Central memory CD8-positive, alpha-beta T cell (primary cell): ENCODE measurements around the gene TDRD6.
A peak's percentile ranks its signal among the peaks of the same experiment; 100 is the strongest.
"Not testable (repeated sequence)": the region's sequence is repeated elsewhere in the genome, so short reads cannot be mapped to it uniquely, and the experiment has no call there.

ENCODE experiments used
- ATAC-seq: fragments of 150-1000 bp; cut with Tn5 transposase; replicated peaks from 2 replicates; pipeline ENCODE4 v1.10.0; 2022; ENCODE audit warnings: mild to moderate bottlenecking, moderate FRiP score, moderate number of reproducible peaks; ENCODE audit not compliant: poor library complexity, severe bottlenecking; ENCODE audit errors: extremely low read depth
- DNase-seq, 2 donors: peaks; one replicate each; pipeline ENCODE4 v3.0.0; 2021; ENCODE audit warnings: low spot score in 2 of 2
- H3K27ac Mint-ChIP-seq: one replicate; pipeline ENCODE4 v1.8.0; 2022; ENCODE audit warnings: low read depth, mild to moderate bottlenecking, moderate library complexity, mixed read lengths
- H3K27me3 Mint-ChIP-seq: one replicate; pipeline ENCODE4 v1.8.0; 2022; ENCODE audit warnings: mixed read lengths
- H3K36me3 Mint-ChIP-seq: one replicate; pipeline ENCODE4 v1.8.0; 2022; ENCODE audit warnings: mild to moderate bottlenecking, moderate library complexity, mixed read lengths; ENCODE audit not compliant: insufficient read depth
- H3K4me1 Mint-ChIP-seq: one replicate; pipeline ENCODE4 v1.8.0; 2022; ENCODE audit warnings: mixed read lengths
- H3K4me3 Mint-ChIP-seq: one replicate; pipeline ENCODE4 v1.8.0; 2022; ENCODE audit warnings: mild to moderate bottlenecking, moderate library complexity, mixed read lengths
- H3K9me3 Mint-ChIP-seq: one replicate; pipeline ENCODE4 v1.8.0; 2022; ENCODE audit warnings: mixed read lengths

Gene TDRD6

GRCh38 chr6:46687619-46688097, at the start of gene TDRD6:
Gene TDRD6 (plus strand): TSS chr6:46687885. CDS start chr6:46688129, 244 bp downstream.
- H3K4me3 Mint-ChIP-seq, result no peak within 1 kb of the TSS
- H3K36me3 Mint-ChIP-seq, result peaks cover 2% of the 10 kb centered on the region
- H3K27me3 Mint-ChIP-seq, result peaks cover 34% of the 10 kb centered on the region
- no peaks in the 10 kb centered on the region for H3K9me3 Mint-ChIP-seq
- ATAC-seq (no peak), DNase-seq (no peak)
- H3K4me1 Mint-ChIP-seq, result no peaks in the 10 kb centered on the region
- no peak within 1 kb of the TSS for H3K27ac Mint-ChIP-seq

DNA sequence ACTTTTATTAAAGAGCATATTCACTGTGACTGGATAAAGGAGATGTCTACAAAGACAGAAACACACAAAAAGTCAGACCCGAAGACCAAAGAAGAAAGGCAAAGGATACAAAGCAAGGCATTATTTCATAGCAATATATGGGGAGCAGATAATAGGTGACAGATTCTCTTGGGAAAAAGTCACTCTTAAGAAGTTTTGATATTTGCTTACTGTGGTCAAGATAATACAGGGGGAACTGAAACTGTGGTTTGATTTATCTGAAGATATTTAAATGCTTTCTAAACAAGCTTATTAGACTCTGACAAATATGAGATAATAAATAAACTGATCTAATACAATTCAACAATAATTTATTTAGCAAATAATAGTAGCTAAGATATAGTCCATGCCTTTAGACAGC, 49.8 kb upstream of the TDRD6 start:
- DNase-seq (no peak), ATAC-seq (no peak)
- peaks cover 40% of the 10 kb centered on the region for H3K27me3 Mint-ChIP-seq
- H3K4me1 Mint-ChIP-seq, result no peaks in the 10 kb centered on the region
- no peak overlapping the region for H3K27ac Mint-ChIP-seq
- peaks cover 1% of the 10 kb centered on the region for H3K36me3 Mint-ChIP-seq
- no peaks in the 10 kb centered on the region for H3K9me3 Mint-ChIP-seq
- H3K4me3 Mint-ChIP-seq, result no peak overlapping the region

GRCh38 chr6:46638650-46639049, 49.0 kb upstream of the TDRD6 start:
- H3K4me3 Mint-ChIP-seq, result no peak overlapping the region
- no peaks in the 10 kb centered on the region for H3K9me3 Mint-ChIP-seq
- no peak for ATAC-seq
- H3K27ac Mint-ChIP-seq, result no peak overlapping the region
- peaks cover 1% of the 10 kb centered on the region for H3K36me3 Mint-ChIP-seq
- H3K27me3 Mint-ChIP-seq, result peaks cover 44% of the 10 kb centered on the region
- no peak for DNase-seq
- no peaks in the 10 kb centered on the region for H3K4me1 Mint-ChIP-seq

GRCh38 chr6:46642928-46643751, 44.5 kb upstream of the TDRD6 start:
- no peaks in the 10 kb centered on the region for H3K9me3 Mint-ChIP-seq
- H3K4me3 Mint-ChIP-seq, result no peak overlapping the region
- H3K27ac Mint-ChIP-seq, result no peak overlapping the region
- no peaks in the 10 kb centered on the region for H3K4me1 Mint-ChIP-seq
- H3K27me3 Mint-ChIP-seq, result peaks cover 53% of the 10 kb centered on the region
- peaks cover 1% of the 10 kb centered on the region for H3K36me3 Mint-ChIP-seq
- DNase-seq (no peak), ATAC-seq (no peak)

- no peak overlapping the region for H3K27ac Mint-ChIP-seq
- H3K4me3 Mint-ChIP-seq, result no peak overlapping the region
- H3K9me3 Mint-ChIP-seq, result no peaks in the 10 kb centered on the region
- peaks cover 48% of the 10 kb centered on the region for H3K27me3 Mint-ChIP-seq
- H3K36me3 Mint-ChIP-seq, result no peaks in the 10 kb centered on the region
- no peaks in the 10 kb centered on the region for H3K4me1 Mint-ChIP-seq
- ATAC-seq, result no peak
- no peak for DNase-seq
Observed at GRCh38 chr6:46645265-46645664, 42.4 kb upstream of the TDRD6 start.

- H3K27ac Mint-ChIP-seq, H3K36me3 Mint-ChIP-seq, H3K9me3 Mint-ChIP-seq, ATAC-seq, DNase-seq, H3K4me3 Mint-ChIP-seq, H3K4me1 Mint-ChIP-seq: not testable (repeated sequence)
- H3K27me3 Mint-ChIP-seq, result peaks cover 49% of the 10 kb centered on the region
Observed at GRCh38 chr6:46648108-46648507, 39.6 kb upstream of the TDRD6 start.

DNA sequence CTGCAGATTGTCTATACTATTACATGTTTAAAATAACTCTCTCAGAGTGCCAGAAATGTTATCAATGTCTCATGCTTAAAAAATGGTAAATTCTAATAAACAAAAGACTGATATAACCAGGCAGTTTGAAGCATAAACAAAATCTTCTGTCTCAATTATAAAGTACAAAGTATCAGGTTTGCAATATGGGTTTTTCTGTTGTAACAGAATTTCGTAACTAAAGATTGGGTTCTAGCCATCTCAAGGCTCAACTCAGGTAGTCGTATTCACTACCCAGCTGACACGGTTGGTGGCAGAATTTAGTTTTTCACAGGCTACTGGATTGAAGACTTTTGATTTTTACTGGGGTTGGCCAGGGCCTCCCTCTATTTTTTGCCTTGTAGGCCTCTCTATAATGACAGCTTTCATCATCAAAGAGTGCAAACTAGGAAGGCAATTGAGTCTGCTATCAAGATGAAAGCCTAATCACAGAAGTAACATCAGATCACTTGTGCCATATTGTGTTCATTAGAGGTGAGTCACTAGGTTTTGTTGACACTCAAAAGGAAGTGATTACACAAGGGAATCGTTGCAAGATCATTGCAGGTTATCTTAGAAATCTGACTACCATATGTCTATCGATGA, 38.7 kb upstream of the TDRD6 start:
- Mint-ChIP-seq H3K9me3 (no peaks in the 10 kb centered on the region), H3K27me3 (peaks cover 55% of the 10 kb centered on the region), H3K4me3 (no peak overlapping the region), H3K36me3 (peaks cover 5% of the 10 kb centered on the region), H3K27ac (no peak overlapping the region), H3K4me1 (peaks cover 13% of the 10 kb centered on the region)
- DNase-seq, result no peak
- ATAC-seq, result no peak

GRCh38 chr6:46651006-46651405, 36.7 kb upstream of the TDRD6 start:
- H3K9me3 Mint-ChIP-seq, result no peaks in the 10 kb centered on the region
- no peak for DNase-seq
- H3K27me3 Mint-ChIP-seq, result peaks cover 75% of the 10 kb centered on the region
- no peak overlapping the region for H3K4me3 Mint-ChIP-seq
- ATAC-seq, result no peak
- no peak overlapping the region for H3K27ac Mint-ChIP-seq
- H3K36me3 Mint-ChIP-seq, result peaks cover 5% of the 10 kb centered on the region
- H3K4me1 Mint-ChIP-seq, result peaks cover 13% of the 10 kb centered on the region

DNA sequence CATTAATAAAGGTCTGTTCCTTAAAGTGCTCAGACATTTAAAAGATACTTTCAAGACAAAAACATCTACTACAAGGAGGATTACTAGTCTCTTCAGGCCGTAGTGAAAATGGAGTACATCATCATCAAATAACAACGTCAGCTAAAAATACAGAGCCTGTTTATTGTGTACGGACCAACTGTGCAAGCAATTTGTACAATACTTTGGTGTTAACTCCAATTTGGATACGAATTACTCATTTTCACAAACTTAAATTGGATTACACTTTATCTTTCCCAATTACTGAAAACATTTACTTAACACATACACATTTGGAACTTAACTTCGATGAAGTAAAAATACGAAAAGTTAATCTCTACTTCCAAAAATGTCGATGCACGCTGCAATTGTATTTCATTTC, 35.9 kb upstream of the TDRD6 start:
- DNase-seq (no peak), ATAC-seq (no peak)
- peaks cover 13% of the 10 kb centered on the region for H3K4me1 Mint-ChIP-seq
- no peaks in the 10 kb centered on the region for H3K9me3 Mint-ChIP-seq
- H3K4me3 Mint-ChIP-seq, result peak overlapping the region; percentile 82
- peaks cover 75% of the 10 kb centered on the region for H3K27me3 Mint-ChIP-seq
- no peak overlapping the region for H3K27ac Mint-ChIP-seq
- peaks cover 5% of the 10 kb centered on the region for H3K36me3 Mint-ChIP-seq

GRCh38 chr6:46652232-46652602, 35.5 kb upstream of the TDRD6 start:
- peaks cover 71% of the 10 kb centered on the region for H3K27me3 Mint-ChIP-seq
- H3K4me1 Mint-ChIP-seq, result peaks cover 13% of the 10 kb centered on the region
- H3K4me3 Mint-ChIP-seq, result peak overlapping the region; percentile 82
- ATAC-seq, result no peak
- peaks cover 5% of the 10 kb centered on the region for H3K36me3 Mint-ChIP-seq
- no peak for DNase-seq
- no peaks in the 10 kb centered on the region for H3K9me3 Mint-ChIP-seq
- no peak overlapping the region for H3K27ac Mint-ChIP-seq

DNA sequence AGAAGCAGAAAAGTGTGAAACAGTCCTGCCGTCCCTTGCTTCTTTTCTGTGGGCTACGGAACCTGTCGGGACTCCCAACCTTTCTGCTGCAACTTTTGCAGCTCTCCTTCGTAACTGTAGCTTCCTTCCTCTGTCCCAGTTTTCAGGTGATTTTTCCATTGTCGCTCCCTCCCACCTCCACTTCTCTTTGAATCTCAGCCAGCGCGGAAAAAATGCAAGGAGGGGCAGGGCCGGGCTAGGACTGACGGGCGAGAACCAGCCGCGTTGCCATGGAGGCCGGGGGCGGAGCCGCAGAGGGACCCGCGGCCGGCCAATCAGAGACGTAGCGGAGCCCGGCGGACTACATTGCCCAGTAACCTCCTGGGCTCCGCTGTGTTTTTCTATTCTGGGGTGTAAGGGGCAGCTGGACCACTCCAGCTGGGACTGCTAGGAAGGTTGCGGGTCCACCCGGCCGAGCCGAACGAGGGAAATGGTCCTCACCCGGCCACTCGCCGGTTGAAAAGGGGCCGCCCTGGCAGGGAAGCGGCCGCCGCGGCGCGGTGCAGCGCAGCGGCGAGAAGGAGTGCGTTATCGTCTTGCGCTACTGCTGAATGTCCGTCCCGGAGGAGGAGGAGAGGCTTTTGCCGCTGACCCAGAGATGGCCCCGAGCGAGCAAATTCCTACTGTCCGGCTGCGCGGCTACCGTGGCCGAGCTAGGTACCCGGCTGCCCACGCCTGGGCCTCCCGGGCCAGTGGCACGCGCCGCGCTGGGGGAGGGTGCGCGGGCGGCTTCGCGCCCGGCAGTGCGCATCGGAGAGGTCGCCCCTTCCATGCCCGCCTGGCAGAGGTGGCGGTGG, 34.9 kb upstream of the TDRD6 start, which contains the start of the genes CYP39A1 and SLC25A27:
CYP39A1 (minus strand) TSS at position 216 of the 836 bp plus-strand sequence. CDS start 236 bp downstream, outside the sequence.
SLC25A27 (plus strand) TSS at position 373 of the 836 bp plus-strand sequence; CDS start at position 591, 218 bp downstream.
- H3K27ac Mint-ChIP-seq, result no peak within 1 kb of the TSS
- DNase-seq (peak; percentile 37 to 49), ATAC-seq (peak; percentile 96)
- peaks cover 5% of the 10 kb centered on the region for H3K36me3 Mint-ChIP-seq
- H3K4me1 Mint-ChIP-seq, result peaks cover 13% of the 10 kb centered on the region
- H3K4me3 Mint-ChIP-seq, result peak within 1 kb of the TSS; percentile 82
- H3K9me3 Mint-ChIP-seq, result no peaks in the 10 kb centered on the region
- H3K27me3 Mint-ChIP-seq, result peaks cover 70% of the 10 kb centered on the region

- H3K27ac Mint-ChIP-seq, result no peak overlapping the region
- DNase-seq, result no peak
- H3K4me1 Mint-ChIP-seq, result peaks cover 13% of the 10 kb centered on the region
- ATAC-seq, result no peak
- peaks cover 5% of the 10 kb centered on the region for H3K36me3 Mint-ChIP-seq
- no peaks in the 10 kb centered on the region for H3K9me3 Mint-ChIP-seq
- peak overlapping the region; percentile 82 for H3K4me3 Mint-ChIP-seq
- peaks cover 78% of the 10 kb centered on the region for H3K27me3 Mint-ChIP-seq
Observed at GRCh38 chr6:46653439-46654195, 34.1 kb upstream of the TDRD6 start.
